NCI-H1092 (cell line): Measurements from ENCODE around the gene RND2.

Source experiments
- DNase-seq: peaks from one replicate; lab custom pipeline; 2025; lab: John Stamatoyannopoulos, UW

Gene RND2

GRCh38 chr17:43006639-43007551 is 18.1 kb upstream of the RND2 start, which contains the start of gene IFI35:
IFI35 (plus strand) TSS chr17:43006784; CDS start chr17:43006948, 164 bp downstream.
- no peak for DNase-seq

GRCh38 chr17:43010667-43011308 is 14.2 kb upstream of the RND2 start:
- DNase-seq: no peak

GRCh38 chr17:43011728-43012472 is 13.1 kb upstream of the RND2 start:
- DNase-seq: no peak

GRCh38 chr17:43013296-43013695 is 11.7 kb upstream of the RND2 start:
- no peak for DNase-seq

GRCh38 chr17:43014020-43014648 is 10.9 kb upstream of the RND2 start:
- no peak for DNase-seq

GRCh38 chr17:43014649-43015542 is 10.1 kb upstream of the RND2 start:
- no peak for DNase-seq

GRCh38 chr17:43015579-43015978 is 9.5 kb upstream of the RND2 start:
- DNase-seq: no peak

- DNase-seq: no peak
Measured at GRCh38 chr17:43016216-43016615, 8.8 kb upstream of the RND2 start.

- DNase-seq: no peak
Measured at GRCh38 chr17:43018008-43018853, 6.8 kb upstream of the RND2 start.

GRCh38 chr17:43018932-43019331 is 6.1 kb upstream of the RND2 start:
- DNase-seq: no peak

GRCh38 chr17:43019418-43019817 is 5.6 kb upstream of the RND2 start:
- DNase-seq: no peak

GRCh38 chr17:43020030-43020621 is 4.9 kb upstream of the RND2 start:
- DNase-seq: no peak

- no peak for DNase-seq
Measured at GRCh38 chr17:43020789-43021740, 4.0 kb upstream of the RND2 start.

GRCh38 chr17:43021741-43022512 is 3.1 kb upstream of the RND2 start, which contains the start of gene VAT1:
VAT1 (minus strand) TSS chr17:43022385; CDS start chr17:43022322, 63 bp downstream.
- peak; percentile 56 for DNase-seq

- DNase-seq: no peak
Measured at GRCh38 chr17:43025290-43025657, 243 bp downstream of the RND2 start.

GRCh38 chr17:43025766-43026537 is 921 bp downstream of the RND2 start:
- no peak for DNase-seq

GRCh38 chr17:43026595-43026994 is 1.6 kb downstream of the RND2 start:
- no peak for DNase-seq
